Activated CD4-positive, alpha-beta T cell treated with anti-CD3 and anti-CD28 coated beads, Interleukin-2, amount 50 U/mL, for 16 hours (primary cell): ENCODE measurements around the gene AACS.
"Not testable (repeated sequence)": the region's sequence is repeated elsewhere in the genome, so short reads cannot be mapped to it uniquely, and the experiment has no call there.

Source experiments
- DNase-seq: peaks from one replicate; pipeline ENCODE4 v3.0.0-alpha.2; 2020

AACS gene, protein sequence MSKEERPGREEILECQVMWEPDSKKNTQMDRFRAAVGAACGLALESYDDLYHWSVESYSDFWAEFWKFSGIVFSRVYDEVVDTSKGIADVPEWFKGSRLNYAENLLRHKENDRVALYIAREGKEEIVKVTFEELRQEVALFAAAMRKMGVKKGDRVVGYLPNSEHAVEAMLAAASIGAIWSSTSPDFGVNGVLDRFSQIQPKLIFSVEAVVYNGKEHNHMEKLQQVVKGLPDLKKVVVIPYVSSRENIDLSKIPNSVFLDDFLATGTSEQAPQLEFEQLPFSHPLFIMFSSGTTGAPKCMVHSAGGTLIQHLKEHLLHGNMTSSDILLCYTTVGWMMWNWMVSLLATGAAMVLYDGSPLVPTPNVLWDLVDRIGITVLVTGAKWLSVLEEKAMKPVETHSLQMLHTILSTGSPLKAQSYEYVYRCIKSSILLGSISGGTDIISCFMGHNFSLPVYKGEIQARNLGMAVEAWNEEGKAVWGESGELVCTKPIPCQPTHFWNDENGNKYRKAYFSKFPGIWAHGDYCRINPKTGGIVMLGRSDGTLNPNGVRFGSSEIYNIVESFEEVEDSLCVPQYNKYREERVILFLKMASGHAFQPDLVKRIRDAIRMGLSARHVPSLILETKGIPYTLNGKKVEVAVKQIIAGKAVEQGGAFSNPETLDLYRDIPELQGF

DNA sequence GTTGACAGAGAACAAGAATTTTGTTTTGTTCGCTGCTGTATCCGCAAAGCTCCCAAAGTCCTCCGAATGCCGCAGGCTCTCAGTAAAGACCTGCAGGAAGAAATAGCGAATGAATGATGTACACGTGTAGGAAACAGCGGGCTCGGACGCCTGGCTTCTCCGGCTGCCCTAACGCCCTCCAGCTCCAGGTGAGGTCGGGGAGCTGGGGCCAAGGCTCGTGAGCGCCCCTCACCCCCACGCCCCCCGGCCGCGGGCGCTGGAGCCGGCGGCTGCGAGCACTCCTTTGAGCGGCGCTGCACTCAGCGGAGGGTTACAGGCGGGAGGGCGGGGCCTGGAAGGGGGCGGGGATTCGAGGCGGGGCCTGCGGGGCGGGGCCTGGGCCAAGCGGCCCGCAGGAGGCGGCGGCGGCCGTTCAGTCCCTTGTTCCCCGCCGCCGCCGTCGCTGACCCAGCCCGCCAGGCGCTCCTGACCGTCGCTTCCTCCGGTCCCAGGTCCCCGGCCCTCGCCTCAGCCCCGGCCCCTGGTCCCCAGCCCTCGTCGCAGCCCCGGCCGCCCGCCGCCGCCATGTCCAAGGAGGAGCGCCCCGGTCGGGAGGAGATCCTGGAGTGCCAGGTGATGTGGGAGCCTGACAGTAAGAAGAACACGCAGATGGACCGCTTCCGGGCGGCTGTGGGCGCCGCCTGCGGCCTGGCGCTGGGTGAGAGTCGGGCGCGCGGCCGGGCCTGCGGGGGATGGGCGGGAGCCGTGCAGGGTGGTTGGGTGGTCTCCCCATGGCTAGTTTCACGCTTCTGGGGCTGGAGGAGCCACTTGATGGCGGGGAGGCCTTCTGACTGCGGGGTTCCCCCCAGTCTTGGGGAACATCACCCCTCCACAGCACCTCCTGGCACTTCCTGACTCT is at the start of gene AACS:
Gene AACS (plus strand): TSS at position 415 of the 898 bp plus-strand sequence. CDS start 150 bp downstream, at position 565.
- DNase-seq, result peak; percentile 74

DNA sequence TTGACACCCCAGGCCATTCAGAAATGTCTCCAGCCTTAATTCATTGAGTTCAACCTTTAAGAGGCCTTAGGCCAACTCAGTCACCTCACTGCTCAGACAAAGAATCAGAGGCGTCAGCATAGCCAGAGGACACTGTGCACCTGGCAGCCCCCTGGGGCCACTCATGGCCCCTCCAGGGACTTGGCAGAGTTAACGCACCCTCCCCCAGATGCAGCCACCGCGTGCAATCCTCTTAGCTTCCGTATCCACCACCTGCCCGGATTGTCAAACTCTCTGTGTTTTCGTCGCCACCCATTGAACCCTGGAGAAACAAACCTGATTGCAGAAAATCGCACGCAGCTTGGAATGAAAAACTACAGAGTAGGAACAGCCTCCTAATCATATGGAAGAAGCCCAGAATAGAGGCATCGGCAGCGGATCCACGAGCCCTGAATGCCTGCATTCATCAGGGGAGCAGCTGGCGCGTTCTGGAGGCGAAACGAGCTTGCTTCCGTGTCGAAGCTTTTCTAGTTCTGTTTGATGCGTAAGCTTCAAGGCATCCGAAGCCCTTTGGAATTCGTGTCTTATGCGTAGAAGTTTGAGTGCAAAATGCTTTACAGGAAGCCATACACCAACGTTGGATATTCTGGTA is 49.4 kb upstream of the AACS start:
- no peak for DNase-seq

DNA sequence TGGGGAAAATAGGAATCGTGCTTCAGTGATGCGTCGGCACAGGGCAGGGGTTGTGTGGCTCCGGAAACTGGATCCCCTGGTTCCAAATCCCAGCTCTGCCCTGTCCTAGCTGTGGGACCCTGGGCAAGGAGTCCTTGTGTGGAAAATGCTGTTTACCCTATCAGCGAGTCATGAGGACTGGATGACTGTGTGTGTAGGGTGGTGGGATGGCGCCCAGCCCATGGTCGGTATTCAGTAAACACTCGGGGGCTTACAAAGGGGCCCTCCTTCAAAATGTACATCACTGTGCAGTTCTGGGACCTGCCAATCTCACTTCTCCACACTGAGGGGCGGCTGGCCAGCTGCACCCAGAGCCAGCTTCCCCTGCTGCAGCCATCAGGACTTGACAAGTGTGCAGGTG is 47.4 kb upstream of the AACS start:
- DNase-seq, result no peak

DNA sequence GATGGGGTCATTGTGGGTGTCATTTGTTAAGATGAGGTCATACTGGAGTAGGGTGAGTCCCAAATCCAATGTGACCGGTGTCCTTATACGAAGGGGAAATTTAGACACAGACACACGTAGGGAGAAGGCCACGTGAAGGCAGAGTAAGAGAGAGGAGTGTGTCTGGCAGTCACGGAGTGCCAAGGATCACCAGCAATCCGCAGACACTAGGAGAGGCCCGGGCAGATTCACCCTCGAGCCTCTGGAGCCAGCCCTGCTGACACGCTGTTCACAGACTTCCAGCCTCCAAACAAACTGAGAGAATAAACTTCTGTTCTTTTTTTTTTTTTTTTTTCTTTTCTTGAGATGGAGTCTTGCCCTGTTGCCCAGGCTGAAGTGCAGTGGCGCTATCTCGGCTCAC is 46.9 kb upstream of the AACS start:
- no peak for DNase-seq

DNA sequence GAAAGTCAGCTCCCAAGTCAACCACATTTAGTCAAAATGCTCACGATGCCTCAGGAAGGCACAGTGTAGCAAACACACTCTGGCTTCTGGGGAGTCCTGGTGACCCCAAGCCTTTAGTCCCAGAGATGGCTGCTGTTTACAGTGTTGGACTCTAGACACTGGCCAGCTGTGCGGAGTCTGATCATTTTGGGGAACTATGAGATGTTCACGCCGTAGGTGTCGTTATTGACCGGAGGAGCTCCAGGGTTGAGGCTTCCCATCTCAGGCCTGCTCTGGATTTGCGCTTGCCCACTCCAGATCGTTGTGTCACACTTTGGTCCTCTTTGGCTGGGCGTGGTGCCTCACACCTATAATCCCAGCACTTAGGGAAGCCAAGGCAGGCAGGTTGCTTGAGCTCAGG is 44.1 kb upstream of the AACS start:
- no peak for DNase-seq

DNA sequence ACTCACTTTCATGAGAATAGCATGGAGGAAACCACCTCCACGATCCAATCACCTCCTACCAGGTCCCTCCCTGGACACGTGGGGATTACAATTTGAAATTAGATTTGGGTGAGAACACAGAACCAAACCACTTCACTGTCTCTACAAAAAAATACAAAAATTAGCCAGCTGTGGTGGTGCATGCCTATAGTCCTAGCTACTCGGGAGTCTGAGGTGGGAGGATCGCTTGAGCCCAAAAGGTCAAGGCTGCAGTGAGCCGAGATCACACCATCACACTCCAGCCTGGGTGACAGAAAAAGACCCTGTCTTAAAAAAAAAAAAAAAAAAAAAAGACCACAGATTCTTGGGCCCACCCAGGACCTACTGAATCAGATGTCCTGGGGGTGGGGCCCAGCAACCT is 43.5 kb upstream of the AACS start:
- DNase-seq, result no peak

DNA sequence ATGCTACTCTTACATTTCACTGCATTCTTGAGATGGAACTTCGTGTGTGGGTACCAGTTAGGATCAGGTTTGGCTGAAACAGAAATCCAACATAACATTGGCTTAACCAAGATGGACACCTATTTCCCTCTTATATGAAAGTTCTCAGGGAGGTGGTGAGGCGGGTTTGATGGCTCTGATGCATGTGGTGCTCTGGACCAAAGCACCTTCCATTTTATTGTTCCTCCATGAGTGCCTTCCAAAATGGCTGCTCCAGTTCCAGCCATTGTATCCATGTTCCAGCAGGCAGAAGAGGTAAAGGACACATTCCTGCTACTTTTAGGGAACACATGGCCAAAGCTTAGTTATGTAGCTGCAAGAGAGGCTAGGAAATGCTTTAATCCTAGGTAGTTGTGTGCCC is 42.2 kb upstream of the AACS start:
- no peak for DNase-seq

DNA sequence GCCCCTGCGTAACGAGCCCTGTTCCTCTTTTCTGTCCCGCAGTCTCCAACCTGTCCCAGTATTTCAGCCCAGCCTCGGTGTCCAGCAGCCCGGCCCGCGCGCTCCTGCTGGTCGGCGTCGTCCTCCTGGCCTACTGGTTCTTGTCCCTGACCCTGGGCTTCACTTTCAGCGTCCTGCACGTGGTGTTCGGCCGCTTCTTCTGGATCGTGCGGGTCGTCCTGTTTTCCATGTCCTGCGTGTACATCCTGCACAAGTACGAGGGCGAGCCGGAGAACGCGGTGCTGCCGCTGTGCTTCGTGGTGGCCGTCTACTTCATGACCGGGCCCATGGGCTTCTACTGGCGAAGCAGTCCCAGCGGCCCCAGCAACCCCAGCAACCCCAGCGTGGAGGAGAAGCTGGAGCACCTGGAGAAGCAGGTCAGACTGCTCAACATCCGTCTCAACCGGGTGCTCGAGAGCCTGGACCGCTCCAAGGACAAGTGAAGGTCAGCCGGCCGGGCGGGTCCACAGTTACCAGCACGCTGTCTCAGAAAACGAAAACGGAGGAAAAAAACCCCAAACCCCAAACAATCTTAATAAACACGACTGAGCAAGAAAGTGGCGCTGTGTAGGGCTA is 40.2 kb upstream of the AACS start:
- DNase-seq, result no peak

DNA sequence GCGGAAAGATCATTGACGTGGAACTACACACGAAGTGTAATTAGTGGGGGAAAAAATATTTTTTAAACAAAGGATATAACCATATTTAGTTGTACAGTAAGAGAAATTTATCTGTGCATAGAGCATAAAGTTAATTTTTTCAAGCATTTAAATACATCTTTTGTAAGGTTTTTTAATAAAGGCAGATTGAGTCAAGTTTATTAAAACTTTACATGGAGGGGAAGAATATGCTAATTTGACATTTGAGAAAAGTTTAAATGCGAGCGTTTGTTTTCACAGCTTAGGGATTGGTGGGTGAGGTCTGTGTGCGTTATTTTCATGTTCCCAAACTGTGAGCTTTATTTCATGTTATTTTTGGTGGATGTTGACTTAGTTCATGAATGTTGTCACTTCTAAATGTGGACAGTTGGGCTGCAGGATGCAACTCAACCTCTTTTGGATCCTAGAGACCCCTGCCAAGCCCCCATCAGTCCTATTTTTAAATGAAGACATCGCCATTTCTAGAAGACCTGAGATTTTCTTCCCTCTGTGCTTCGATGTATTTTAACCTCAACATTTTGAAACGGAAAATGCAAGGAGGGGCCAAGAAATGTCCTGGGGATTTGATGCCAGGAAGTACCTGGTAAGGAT is 39.5 kb upstream of the AACS start:
- no peak for DNase-seq

DNA sequence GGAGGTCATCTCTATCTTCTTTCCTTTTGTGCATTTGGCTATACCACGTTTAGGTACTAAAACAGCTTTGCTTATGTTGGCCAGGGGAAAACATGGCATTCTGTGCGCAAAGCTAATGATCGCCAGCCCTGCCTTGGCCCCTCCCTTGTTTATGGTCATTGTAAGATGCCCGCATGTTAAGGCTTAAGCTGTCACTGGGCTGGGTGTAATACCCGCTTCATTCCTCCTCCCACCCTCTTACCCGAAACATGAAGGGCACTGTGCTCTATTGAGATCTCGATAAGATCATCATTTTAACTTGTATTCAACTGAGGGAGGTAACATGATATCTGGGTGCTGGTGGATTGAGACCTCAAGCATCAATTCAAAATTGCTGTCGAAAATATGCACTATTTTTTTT is 37.1 kb upstream of the AACS start:
- DNase-seq, result no peak

DNA sequence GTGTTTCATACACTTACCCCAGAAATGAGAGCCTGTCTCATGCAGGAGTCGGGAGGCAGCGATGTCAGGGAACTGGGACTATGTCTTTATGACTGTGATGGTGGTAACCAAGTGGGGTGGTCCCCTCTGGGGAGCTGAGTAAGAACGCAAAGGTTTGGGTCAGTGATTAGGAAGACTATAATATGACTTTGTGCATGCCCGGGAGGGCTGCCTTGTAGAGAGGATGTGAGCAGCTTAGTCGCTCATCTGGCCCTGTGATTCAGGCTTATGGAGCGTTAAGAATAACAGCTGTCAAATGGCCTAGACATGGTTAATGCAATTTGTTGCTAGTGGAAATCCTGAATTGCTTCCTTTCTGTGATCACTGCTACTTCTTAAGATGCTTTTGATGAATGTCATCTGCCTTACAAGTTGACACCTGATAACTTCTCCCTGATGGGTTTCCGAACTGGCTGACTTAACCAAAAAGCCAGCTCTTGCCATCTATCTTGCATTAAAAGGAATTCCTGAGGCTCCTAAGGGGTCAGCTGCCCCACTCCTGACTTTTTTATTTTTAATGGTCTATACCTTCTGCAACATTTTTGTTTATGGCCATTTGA is 35.4 kb upstream of the AACS start:
- DNase-seq, result no peak

DNA sequence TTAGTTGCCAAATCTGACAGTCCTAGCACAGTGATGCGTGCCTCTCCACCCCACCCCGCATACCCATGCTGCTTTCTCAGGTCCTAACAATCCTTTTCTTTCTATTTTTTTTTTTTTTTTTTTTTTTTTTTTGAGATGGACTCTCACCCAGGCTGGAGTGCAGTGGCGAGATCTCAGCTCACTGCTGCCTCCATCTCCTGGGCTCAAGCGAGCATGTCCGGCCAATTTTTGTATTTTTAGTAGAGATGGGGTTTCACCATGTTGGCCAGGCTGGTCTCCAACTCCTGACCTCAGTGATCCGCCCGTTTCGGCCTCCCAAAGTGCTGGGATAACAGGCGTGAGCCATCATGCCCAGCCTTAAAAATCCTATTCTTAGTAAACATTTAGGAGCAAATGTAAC is 33.8 kb upstream of the AACS start:
- DNase-seq, result not testable (repeated sequence)

DNA sequence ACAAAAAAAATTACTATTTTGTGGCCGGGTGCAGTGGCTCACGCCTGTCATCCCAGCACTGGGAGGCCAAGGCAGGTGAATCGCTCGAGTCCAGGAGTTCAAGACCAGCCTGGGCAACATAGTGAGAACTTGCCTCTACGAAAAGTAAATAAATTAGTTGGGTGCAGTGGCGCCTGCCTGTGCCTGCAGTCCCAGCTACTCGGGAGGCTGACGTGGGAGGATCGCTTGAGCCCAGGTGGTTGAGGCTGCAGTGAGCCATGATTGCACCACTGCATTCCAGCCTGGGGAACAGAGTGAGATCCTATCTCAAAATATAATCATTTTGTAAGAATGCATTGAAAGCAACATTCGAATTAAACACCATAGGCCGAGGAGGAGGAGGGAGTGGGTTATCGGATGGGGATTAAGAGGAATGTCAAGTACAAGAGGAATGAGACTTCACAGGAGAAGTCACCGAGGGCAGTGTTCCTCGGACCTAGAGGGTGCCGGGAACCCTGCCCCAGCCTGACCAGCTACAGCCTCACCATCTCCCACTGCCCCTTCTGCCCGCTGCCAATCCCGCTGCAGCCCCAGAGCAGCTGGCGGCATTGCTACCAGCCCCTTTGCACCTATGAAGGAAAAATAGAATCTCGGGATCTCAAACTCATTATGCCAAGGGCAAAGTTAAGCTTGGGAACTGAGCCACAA is 32.6 kb upstream of the AACS start:
- DNase-seq, result no peak

DNA sequence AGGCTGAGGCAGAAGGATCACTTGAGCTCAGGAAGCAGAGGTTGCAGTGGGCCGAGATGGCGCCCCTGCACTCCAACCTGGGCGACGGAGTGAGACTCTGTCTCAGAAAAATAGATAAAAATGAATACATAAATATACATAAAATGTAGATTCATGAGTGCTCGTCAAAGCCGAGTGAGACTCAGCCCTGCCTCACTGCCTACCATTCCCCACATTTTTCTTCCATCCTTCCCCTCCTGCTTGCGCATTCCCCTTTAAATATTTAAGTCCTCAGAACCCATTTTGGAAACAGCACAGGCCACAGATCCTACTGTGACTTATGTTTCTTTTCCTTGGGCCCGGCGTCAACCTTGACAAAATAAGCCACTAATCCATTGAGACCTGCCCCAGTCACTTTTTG is 31.9 kb upstream of the AACS start:
- no peak for DNase-seq

DNA sequence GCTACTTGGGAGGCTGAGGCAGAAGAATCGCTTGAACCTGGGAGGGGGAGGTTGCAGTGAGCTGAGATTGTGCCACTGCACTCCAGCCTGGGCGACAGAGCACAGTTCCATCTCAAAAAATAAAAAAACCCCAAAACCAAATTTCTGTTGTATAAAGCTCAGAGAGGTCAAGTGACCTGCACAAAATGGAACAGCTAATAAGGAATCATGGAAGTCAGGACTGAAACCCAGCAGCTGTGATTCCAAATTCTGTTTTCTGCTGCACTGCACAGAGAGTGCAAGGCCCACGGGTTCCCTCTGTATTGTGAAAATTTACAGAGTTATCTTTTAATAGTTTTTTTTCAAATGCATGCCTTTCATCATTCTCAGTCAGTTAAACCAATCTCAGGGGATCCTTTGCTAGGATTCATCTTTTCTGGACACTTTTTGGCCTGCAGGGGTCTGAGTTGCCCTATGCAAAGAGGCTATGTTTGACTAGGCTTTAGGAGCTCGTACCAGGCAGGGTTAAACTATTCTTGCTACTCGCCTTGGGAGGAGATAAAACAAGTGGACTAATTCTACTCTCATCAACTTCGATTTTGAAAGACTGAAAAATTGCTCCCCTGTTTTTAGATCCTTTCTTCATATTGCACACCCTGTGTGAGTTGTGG is 26.1 kb upstream of the AACS start:
- no peak for DNase-seq

DNA sequence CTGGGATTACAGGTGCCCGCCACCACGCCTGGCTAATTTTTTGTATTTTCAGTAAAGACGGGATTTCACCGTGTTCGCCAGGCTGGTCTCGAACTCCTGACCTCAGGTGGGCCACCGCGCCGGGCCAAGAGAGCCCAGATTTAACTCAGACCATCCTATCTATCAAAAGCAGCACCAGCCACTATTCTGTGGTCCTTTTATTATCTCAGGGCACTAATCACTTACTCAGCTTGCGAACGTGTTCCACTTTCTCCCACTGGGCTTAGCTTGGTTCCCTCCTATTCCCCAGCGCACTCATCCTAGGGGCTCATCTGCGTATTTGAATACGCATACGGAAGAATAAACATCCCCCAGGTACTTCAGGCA is 16.2 kb upstream of the AACS start:
- no peak for DNase-seq

DNA sequence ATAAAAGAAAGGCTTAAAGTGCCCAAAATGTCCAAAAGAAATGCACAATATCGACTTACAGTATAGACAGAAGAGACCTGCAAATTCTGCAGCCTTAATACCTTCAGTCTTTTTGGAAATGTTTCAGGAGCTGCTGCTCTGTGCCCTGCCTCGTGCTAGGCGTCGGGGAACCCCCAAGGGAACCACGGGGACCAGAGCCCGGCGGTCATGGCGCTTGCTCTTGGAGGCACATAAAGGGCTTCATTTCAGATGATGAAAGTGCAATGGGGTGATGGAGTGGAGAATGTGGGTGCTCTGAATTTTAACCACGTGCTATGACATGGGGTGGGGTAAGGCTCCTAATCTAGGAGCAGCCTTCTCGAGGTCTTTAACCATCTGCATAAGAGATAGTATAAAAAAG is 14.8 kb upstream of the AACS start:
- no peak for DNase-seq

DNA sequence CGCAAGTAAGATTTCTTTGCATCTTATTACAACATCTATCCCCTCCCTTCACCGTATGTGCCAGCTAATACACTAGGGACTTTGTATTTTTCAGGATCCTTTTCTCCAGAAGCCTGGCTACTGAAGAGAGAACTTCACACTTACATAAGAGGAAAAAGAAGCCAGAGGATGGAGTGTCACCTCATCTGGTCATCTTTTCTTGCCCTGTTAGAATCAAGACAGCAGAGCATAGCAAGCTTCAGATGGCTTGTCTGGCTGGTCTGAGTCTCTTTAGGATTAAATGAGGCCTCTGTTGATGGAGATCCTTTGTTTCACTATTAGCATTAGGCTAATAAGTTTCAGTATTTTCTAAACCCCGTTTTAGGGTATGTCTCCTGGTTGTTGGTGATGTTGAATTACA is 14.4 kb upstream of the AACS start:
- no peak for DNase-seq

DNA sequence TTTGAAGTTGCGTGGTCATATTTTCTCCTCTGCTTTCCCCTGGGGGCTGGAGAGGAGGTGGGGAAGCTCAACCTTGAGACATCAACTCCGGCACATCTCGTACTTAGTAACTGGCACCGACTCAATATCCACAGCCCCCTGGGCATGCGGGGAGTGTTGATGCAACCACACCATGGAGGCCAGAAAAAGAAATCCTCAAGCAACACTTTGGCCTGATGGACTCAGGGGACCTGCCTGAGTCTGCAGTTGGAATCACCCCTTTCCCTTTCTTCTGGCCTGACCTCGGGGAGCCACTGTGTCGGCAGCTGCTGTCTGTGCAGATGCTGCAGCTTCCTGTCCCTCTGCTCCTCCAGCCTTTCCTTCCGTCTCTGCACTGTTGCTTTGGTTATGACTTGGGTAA is 11.4 kb upstream of the AACS start:
- DNase-seq, result no peak

DNA sequence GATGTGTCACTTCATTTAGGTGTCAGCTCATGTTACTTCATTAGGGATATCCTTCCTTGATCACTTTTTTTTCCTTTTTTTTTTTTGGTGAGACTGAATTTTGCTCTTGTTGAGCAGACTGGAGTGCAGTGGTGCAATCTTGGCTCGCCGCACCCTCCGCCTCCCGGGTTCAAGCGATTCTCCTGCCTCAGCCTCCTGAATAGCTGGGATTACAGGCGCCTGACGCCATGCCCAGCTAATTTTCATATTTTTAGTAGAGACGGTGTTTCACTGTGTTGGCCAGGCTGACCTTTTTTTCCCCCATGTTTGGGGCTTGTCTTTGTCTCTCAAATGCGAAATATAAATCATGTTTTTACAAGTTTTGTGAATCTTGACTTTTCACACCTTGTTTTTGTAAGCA is 9.6 kb upstream of the AACS start:
- DNase-seq, result no peak

DNA sequence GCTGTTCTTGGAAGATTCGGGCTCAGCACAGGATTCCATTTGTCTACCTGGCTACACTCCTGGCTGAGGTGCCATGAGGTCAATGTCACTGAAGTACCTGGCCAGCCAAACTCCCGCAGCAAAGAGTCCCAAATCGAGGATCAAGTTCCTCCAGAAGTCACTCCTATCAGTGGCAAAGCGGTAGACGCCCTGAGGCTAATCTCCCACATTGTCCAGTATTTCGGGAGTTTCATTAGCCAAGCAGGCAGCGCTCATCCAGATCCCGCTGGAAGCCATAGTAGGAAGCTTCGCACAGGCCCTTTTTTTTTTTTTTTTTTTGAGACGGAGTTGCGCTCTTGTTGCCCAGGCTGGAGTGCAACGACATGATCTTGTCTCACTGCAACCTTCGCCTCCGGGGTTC is 8.9 kb upstream of the AACS start:
- no peak for DNase-seq
